Glomerular endothelial cell (primary cell): Measurements from ENCODE around the gene PPP2R5C. TPM values are rescaled to one million over a fixed set of nuclear protein-coding genes. Genes with fewer than 3 reads are reported as not detected.

Experiments used
- total RNA-seq: library from RNA; depleted of rRNA; stranded (reverse); fragments of >200 nt; gene quantifications from 2 replicates; pipeline ENCODE4 v1.2.3, GENCODE V29; 2015

The PPP2R5C gene
- total RNA-seq, 1 donor from 2014 or later: 66.9 TPM

Other genes with a start within 250 kb of the PPP2R5C start
- gene DIO3, start 200.2 kb upstream of the PPP2R5C start, total RNA-seq: not detected in 2 replicates
- gene DYNC1H1, start 202.9 kb downstream of the PPP2R5C start, total RNA-seq: 829 and 995 TPM in 2 replicates